HepG2 (cell line): Measurements from ENCODE around the gene DRAM1. TPM values are rescaled to one million over a fixed set of nuclear protein-coding genes. Genes with fewer than 3 reads are reported as not detected.

Experiments used
- ARID2 ChIP-seq: sonication (generic); formaldehyde crosslinking; IDR thresholded peaks from 2 replicates; pipeline ENCODE4 v1.8.1; 2022; ENCODE audit warnings: mild to moderate bottlenecking, missing genetic modification reagents, borderline replicate concordance
- EHMT2 ChIP-seq: fragments of 200-600 bp; sonication (generic); IDR thresholded peaks from 2 replicates; pipeline ENCODE4 v1.7.0; 2017; ENCODE audit warnings: antibody characterized with exemption, low read depth, low read length, borderline replicate concordance
- NCOA1 ChIP-seq: sonication (generic); formaldehyde crosslinking; IDR thresholded peaks from 2 replicates; pipeline ENCODE4 v1.9.0; 2021; ENCODE audit warnings: missing genetic modification reagents
- NFE2L2 ChIP-seq: fragments of 150-350 bp; IDR thresholded peaks from 2 replicates; pipeline ENCODE4 v1.6.1; 2014; ENCODE audit warnings: low read length
- PHF8 ChIP-seq: sonication (generic); formaldehyde crosslinking; IDR thresholded peaks from 2 replicates; pipeline ENCODE4 v1.5.0; 2020; ENCODE audit warnings: missing genetic modification reagents
- REPIN1 ChIP-seq: sonication (generic); formaldehyde crosslinking; IDR thresholded peaks from 2 replicates; pipeline ENCODE4 v1.8.0; 2022; ENCODE audit warnings: missing genetic modification reagents, low read depth, mild to moderate bottlenecking, borderline replicate concordance
- SAP130 ChIP-seq: IDR thresholded peaks from 2 replicates; pipeline ENCODE4 v1.6.1; 2016; ENCODE audit warnings: low read depth
- SNAI1 ChIP-seq: sonication (generic); formaldehyde crosslinking; IDR thresholded peaks from 2 replicates; pipeline ENCODE4 v1.5.0; 2020; ENCODE audit warnings: mild to moderate bottlenecking, missing genetic modification reagents, borderline replicate concordance
- SOX13 ChIP-seq, 3 experiments: fragments of 450-650 bp in 1 of 3; sonication (generic) in 1 of 3; formaldehyde crosslinking in 1 of 3; IDR thresholded peaks in 2 of 3; conservative IDR thresholded peaks in 1 of 3; 2 replicates each; pipeline versions ENCODE4 v1.5.0 to v1.6.1; 2016 to 2020; ENCODE audit warnings: antibody characterized with exemption in 1 of 3, mild to moderate bottlenecking in 1 of 3, missing compliant biosample characterization in 1 of 3, missing genetic modification reagents in 1 of 3, moderate library complexity in 1 of 3
- SSRP1 ChIP-seq: IDR thresholded peaks from 2 replicates; pipeline ENCODE4 v1.6.1; 2016; ENCODE audit warnings: control low read depth
- TEAD2 ChIP-seq: sonication (generic); formaldehyde crosslinking; IDR thresholded peaks from 2 replicates; pipeline ENCODE4 v1.9.0; 2021; ENCODE audit warnings: missing genetic modification reagents
- WIZ ChIP-seq: sonication (generic); formaldehyde crosslinking; IDR thresholded peaks from 2 replicates; pipeline ENCODE4 v1.5.1; 2020; ENCODE audit warnings: mild to moderate bottlenecking, missing genetic modification reagents
- ZBTB7B ChIP-seq: sonication (generic); formaldehyde crosslinking; IDR thresholded peaks from 2 replicates; pipeline ENCODE4 v1.4.0; 2020; ENCODE audit warnings: missing genetic modification reagents
- ZNF317 ChIP-seq: sonication (generic); formaldehyde crosslinking; IDR thresholded peaks from 2 replicates; pipeline ENCODE4 v1.5.0; 2020; ENCODE audit warnings: mild to moderate bottlenecking, missing genetic modification reagents
- ZNF354B ChIP-seq: sonication (generic); formaldehyde crosslinking; IDR thresholded peaks from 2 replicates; pipeline ENCODE4 v1.8.0; 2022; ENCODE audit warnings: mild to moderate bottlenecking, missing genetic modification reagents
- ZNF558 ChIP-seq: sonication (generic); formaldehyde crosslinking; IDR thresholded peaks from 2 replicates; pipeline ENCODE4 v1.9.0; 2022; ENCODE audit warnings: mild to moderate bottlenecking, missing genetic modification reagents, borderline replicate concordance
- ZNF614 ChIP-seq: IDR thresholded peaks from 2 replicates; pipeline ENCODE4 v1.6.1; 2018; ENCODE audit warnings: missing biosample characterization, missing genetic modification reagents, inconsistent platforms, borderline replicate concordance
- ZNF660 ChIP-seq: sonication (generic); formaldehyde crosslinking; IDR thresholded peaks from 2 replicates; pipeline ENCODE4 v1.5.1; 2020; ENCODE audit warnings: mild to moderate bottlenecking, low read depth, missing genetic modification reagents, borderline replicate concordance
- ZSCAN12 ChIP-seq: sonication (generic); formaldehyde crosslinking; IDR thresholded peaks from 2 replicates; pipeline ENCODE4 v1.9.0; 2021; ENCODE audit warnings: mild to moderate bottlenecking, missing genetic modification reagents
- polyA plus RNA-seq, 8 experiments: library from polyadenylated mRNA; depleted of rRNA in 3 of 8; stranded (reverse) in 7 of 8; unstranded in 1 of 8; fragments of >200 nt; fragmentation: Illumina TruSeq in 4 of 8; extraction: Trizol in 4 of 8; gene quantifications; 2 replicates each; pipeline versions ENCODE4 v1.2.1 to v1.2.3, GENCODE V29; 2011 to 2016; ENCODE audit warnings: low read depth in 4 of 8, missing spikeins in 1 of 8, mixed read lengths in 1 of 8; ENCODE audit not compliant: insufficient read depth in 1 of 8
- total RNA-seq, 5 experiments: library from RNA; depleted of rRNA; stranded (reverse); fragments of >200 nt; fragmentation: Illumina TruSeq; extraction: Trizol; gene quantifications; 2 replicates each; pipeline ENCODE4 v1.2.3, GENCODE V29; 2016; ENCODE audit warnings: low read depth in 1 of 5
- TF ChIP-seq, protein P1 (sequence below): IDR thresholded peaks from 2 replicates; pipeline ENCODE4 v1.6.1; 2016; ENCODE audit warnings: mild to moderate bottlenecking, missing biosample characterization, missing genetic modification reagents
- TF ChIP-seq, protein P2 (sequence below): sonication (generic); formaldehyde crosslinking; IDR thresholded peaks from 2 replicates; pipeline ENCODE4 v1.4.0; 2020; ENCODE audit warnings: mild to moderate bottlenecking, missing genetic modification reagents
- TF ChIP-seq, protein P3 (sequence below): sonication (generic); formaldehyde crosslinking; IDR thresholded peaks from 2 replicates; pipeline ENCODE4 v1.5.0; 2020; ENCODE audit warnings: mild to moderate bottlenecking, missing genetic modification reagents, borderline replicate concordance
- TF ChIP-seq, protein P4 (sequence below): sonication (generic); formaldehyde crosslinking; IDR thresholded peaks from 2 replicates; pipeline ENCODE4 v1.4.0; 2020; ENCODE audit warnings: missing genetic modification reagents, mild to moderate bottlenecking, borderline replicate concordance

Gene DRAM1
- total and polyA plus RNA-seq, 2 of the 13 experiments (the other 11 are each of a cell fraction or from before 2014, with no cell fraction given) = 20.9 to 32.6 TPM

DNA sequence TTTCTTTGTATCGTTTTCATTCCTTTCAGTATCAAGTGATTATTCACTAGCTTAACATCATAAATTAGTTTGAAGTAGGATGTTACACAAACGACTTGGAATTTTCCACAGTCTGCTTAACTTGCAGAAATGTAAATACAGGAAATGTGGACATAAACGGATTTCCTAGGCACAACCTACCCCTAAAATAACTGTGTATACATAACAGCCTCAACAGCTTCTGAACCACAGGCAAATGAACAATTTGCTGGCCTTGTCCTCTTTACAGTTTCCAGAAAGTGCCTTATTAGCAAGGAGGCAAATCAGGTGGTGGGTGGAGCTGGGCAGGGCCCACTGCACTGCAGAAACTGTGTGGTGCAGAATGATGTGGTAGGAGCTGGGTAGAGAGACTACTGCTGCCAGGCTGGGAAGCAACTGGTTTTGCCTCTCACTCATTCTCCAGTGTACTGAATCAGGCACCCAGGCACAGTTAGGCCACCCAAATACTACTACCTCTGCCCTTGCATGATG is 14.1 kb downstream of the DRAM1 start (continued):
- TF ChIP-seq, protein P1, sequence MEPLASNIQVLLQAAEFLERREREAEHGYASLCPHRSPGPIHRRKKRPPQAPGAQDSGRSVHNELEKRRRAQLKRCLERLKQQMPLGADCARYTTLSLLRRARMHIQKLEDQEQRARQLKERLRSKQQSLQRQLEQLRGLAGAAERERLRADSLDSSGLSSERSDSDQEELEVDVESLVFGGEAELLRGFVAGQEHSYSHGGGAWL (CRISPR knock-in tag) = no peak
- TF ChIP-seq NCOA1 (CRISPR knock-in tag) (no peak), ZNF660 (CRISPR knock-in tag) (no peak), ZNF354B (CRISPR knock-in tag) (no peak), NFE2L2 (no peak), SOX13 (IDR thresholded peaks at IDR 0.05) (no peak), SOX13 (CRISPR knock-in tag; conservative IDR thresholded peaks at IDR 0.05 in 1 of 2, IDR thresholded peaks at IDR 0.05 in 1 of 2) (peak in 1 of 2 experiments; percentile 85; a peak in 2 of 4 replicates), ZBTB7B (CRISPR knock-in tag) (peak; percentile 44; the same call in 1 of the 2 replicates), ZNF317 (CRISPR knock-in tag) (no peak), WIZ (CRISPR knock-in tag) (no peak), ZNF558 (CRISPR knock-in tag) (no peak), REPIN1 (CRISPR knock-in tag) (peak; percentile 26; the same call in 1 of the 2 replicates), PHF8 (CRISPR knock-in tag) (0 out of 2 replicates have a peak, but pooled peaks have one; percentile 22), SNAI1 (CRISPR knock-in tag) (no peak), ZNF614 (CRISPR knock-in tag) (peak; percentile 93), SAP130 (CRISPR knock-in tag) (peak; percentile 80), EHMT2 (no peak), TEAD2 (CRISPR knock-in tag) (no peak), ZSCAN12 (CRISPR knock-in tag) (no peak), ARID2 (CRISPR knock-in tag) (0 out of 2 replicates have a peak, but pooled peaks have one; percentile 34), SSRP1 (peak; percentile 56; the same call in 1 of the 2 replicates)
- TF ChIP-seq, protein P2, sequence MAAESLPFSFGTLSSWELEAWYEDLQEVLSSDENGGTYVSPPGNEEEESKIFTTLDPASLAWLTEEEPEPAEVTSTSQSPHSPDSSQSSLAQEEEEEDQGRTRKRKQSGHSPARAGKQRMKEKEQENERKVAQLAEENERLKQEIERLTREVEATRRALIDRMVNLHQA = no peak
- TF ChIP-seq, protein P3, sequence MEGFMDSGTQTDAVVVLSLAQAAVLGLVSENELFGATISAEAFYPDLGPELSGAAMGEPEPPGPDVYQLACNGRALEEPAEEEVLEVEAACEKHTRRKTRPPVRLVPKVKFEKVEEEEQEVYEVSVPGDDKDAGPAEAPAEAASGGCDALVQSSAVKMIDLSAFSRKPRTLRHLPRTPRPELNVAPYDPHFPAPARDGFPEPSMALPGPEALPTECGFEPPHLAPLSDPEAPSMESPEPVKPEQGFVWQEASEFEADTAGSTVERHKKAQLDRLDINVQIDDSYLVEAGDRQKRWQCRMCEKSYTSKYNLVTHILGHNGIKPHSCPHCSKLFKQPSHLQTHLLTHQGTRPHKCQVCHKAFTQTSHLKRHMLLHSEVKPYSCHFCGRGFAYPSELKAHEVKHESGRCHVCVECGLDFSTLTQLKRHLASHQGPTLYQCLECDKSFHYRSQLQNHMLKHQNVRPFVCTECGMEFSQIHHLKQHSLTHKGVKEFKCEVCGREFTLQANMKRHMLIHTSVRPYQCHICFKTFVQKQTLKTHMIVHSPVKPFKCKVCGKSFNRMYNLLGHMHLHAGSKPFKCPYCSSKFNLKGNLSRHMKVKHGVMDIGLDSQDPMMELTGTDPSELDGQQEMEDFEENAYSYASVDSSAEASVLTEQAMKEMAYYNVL (CRISPR knock-in tag) = peak; percentile 20; the same call in 1 of the 2 replicates
- TF ChIP-seq, protein P4, sequence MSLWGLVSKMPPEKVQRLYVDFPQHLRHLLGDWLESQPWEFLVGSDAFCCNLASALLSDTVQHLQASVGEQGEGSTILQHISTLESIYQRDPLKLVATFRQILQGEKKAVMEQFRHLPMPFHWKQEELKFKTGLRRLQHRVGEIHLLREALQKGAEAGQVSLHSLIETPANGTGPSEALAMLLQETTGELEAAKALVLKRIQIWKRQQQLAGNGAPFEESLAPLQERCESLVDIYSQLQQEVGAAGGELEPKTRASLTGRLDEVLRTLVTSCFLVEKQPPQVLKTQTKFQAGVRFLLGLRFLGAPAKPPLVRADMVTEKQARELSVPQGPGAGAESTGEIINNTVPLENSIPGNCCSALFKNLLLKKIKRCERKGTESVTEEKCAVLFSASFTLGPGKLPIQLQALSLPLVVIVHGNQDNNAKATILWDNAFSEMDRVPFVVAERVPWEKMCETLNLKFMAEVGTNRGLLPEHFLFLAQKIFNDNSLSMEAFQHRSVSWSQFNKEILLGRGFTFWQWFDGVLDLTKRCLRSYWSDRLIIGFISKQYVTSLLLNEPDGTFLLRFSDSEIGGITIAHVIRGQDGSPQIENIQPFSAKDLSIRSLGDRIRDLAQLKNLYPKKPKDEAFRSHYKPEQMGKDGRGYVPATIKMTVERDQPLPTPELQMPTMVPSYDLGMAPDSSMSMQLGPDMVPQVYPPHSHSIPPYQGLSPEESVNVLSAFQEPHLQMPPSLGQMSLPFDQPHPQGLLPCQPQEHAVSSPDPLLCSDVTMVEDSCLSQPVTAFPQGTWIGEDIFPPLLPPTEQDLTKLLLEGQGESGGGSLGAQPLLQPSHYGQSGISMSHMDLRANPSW (CRISPR knock-in tag) = no peak
